ENCODE data around the gene CST7.

DNA sequence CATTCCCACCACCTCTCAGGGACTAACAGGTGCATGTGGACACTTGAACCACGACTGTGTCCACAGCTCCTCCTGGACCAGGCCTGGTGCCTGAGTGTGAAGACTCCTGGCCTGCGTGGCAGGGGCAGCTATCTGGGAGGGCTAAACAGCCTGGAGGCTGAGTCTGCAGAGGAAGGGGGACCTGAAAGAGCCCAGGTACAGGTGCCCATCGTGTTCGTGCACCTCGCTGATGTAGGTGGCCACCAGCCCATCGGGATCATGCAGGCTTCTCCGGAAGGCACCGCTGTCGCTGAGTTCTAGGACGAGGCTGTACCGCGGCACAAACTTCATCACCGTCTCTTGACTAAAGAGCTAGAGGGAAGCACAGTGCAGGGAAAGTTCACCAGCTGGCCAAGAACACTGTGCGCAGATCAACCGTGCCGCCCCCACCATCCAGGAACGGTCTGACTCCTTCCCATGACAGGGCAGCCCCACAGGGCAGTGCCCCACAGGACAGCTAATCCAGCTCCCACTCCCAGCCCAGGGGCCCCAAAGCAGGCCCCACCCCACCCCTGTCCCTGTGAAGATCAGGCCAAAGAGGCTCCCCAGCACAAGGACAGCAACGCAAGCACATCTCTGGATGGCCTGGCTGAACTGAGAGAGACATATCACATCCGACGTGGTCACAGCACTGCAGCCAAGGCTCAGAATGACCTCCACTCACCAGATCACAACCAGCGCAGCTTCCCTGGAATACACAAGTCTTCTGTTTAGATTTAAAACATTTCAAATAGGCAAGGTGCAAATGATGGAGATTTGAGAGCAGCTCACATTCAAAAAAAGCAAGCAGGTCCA is 14.8 kb downstream of the CST7 start:
- TF ChIP-seq, protein P1, sequence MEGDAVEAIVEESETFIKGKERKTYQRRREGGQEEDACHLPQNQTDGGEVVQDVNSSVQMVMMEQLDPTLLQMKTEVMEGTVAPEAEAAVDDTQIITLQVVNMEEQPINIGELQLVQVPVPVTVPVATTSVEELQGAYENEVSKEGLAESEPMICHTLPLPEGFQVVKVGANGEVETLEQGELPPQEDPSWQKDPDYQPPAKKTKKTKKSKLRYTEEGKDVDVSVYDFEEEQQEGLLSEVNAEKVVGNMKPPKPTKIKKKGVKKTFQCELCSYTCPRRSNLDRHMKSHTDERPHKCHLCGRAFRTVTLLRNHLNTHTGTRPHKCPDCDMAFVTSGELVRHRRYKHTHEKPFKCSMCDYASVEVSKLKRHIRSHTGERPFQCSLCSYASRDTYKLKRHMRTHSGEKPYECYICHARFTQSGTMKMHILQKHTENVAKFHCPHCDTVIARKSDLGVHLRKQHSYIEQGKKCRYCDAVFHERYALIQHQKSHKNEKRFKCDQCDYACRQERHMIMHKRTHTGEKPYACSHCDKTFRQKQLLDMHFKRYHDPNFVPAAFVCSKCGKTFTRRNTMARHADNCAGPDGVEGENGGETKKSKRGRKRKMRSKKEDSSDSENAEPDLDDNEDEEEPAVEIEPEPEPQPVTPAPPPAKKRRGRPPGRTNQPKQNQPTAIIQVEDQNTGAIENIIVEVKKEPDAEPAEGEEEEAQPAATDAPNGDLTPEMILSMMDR (IDR thresholded peaks at IDR 0.05) = no peak
- no peak for TF ChIP-seq POLR2AphosphoS5 (IDR thresholded peaks at IDR 0.05)

Measured in breast epithelium (tissue), 3 donors.